Astrocyte (in vitro differentiated cells and primary cell): ENCODE data around the gene COL4A6. TPM values are rescaled to one million over a fixed set of nuclear protein-coding genes. Genes with fewer than 3 reads are reported as not detected.

Experiments used
- DNase-seq: peaks from one replicate; pipeline ENCODE4 v3.0.0-alpha.2; 2010; ENCODE audit warnings: low read depth
- FAIRE-seq: peaks from 2 replicates; lab custom pipeline; 2011; peaks lifted over from hg19 to GRCh38; lab: Jason Lieb, UNC
- H2AFZ ChIP-seq: 2 replicates; pipeline ENCODE4 v1.6.0; 2012; ENCODE audit warnings: low read depth, low read length, inconsistent platforms
- H3K27ac ChIP-seq: 2 replicates; pipeline ENCODE4 v1.5.1; 2011; ENCODE audit warnings: low read depth, low read length, inconsistent platforms
- H3K27me3 ChIP-seq: 2 replicates; pipeline ENCODE4 v1.6.0; 2011; ENCODE audit warnings: low read length, inconsistent platforms; ENCODE audit not compliant: insufficient read depth
- H3K36me3 ChIP-seq: 2 replicates; pipeline ENCODE4 v1.5.1; 2011; ENCODE audit warnings: low read length, inconsistent platforms; ENCODE audit not compliant: insufficient read depth
- H3K4me1 ChIP-seq: 2 replicates; pipeline ENCODE4 v1.5.1; 2011; ENCODE audit warnings: low read length, inconsistent platforms; ENCODE audit not compliant: insufficient read depth
- H3K4me2 ChIP-seq: 2 replicates; pipeline ENCODE4 v1.6.0; 2012; ENCODE audit warnings: low read length, inconsistent platforms
- H3K4me3 ChIP-seq: 2 replicates; pipeline ENCODE4 v1.5.1; 2011; ENCODE audit warnings: low read depth, mild to moderate bottlenecking, low read length, inconsistent platforms; ENCODE audit not compliant: insufficient read depth
- H3K79me2 ChIP-seq: 2 replicates; pipeline ENCODE4 v1.6.0; 2012; ENCODE audit warnings: mild to moderate bottlenecking, low read length, inconsistent platforms; ENCODE audit not compliant: insufficient read depth
- H3K9ac ChIP-seq: 2 replicates; pipeline ENCODE4 v1.6.0; 2012; ENCODE audit warnings: mild to moderate bottlenecking, low read length, inconsistent platforms
- H3K9me3 ChIP-seq: 2 replicates; pipeline ENCODE4 v1.5.1; 2012; ENCODE audit warnings: low read depth, mild to moderate bottlenecking, low read length, inconsistent platforms; ENCODE audit not compliant: insufficient read depth
- H4K20me1 ChIP-seq: 2 replicates; pipeline ENCODE4 v1.6.0; 2012; ENCODE audit warnings: low read length, inconsistent platforms; ENCODE audit not compliant: insufficient read depth
- H3K27ac Mint-ChIP-seq: one replicate; pipeline ENCODE4 v1.8.0; 2021; ENCODE audit warnings: mild to moderate bottlenecking, mixed read lengths; ENCODE audit not compliant: unreplicated experiment
- H3K27me3 Mint-ChIP-seq: one replicate; pipeline ENCODE4 v1.8.0; 2021; ENCODE audit warnings: low read depth, mixed read lengths; ENCODE audit not compliant: unreplicated experiment
- H3K36me3 Mint-ChIP-seq: one replicate; pipeline ENCODE4 v1.8.0; 2021; ENCODE audit warnings: low read depth, mixed read lengths; ENCODE audit not compliant: unreplicated experiment
- H3K4me1 Mint-ChIP-seq: one replicate; pipeline ENCODE4 v1.8.0; 2021; ENCODE audit warnings: low read depth, mixed read lengths; ENCODE audit not compliant: unreplicated experiment
- H3K4me3 Mint-ChIP-seq: one replicate; pipeline ENCODE4 v1.8.0; 2021; ENCODE audit warnings: mild to moderate bottlenecking, moderate library complexity, mixed read lengths; ENCODE audit not compliant: unreplicated experiment
- H3K9me3 Mint-ChIP-seq: one replicate; pipeline ENCODE4 v1.8.0; 2021; ENCODE audit warnings: mild to moderate bottlenecking, mixed read lengths; ENCODE audit not compliant: unreplicated experiment
- CTCF ChIP-seq: IDR thresholded peaks from 2 replicates; pipeline ENCODE4 v1.5.1; 2011; ENCODE audit warnings: low read depth, mild to moderate bottlenecking, inconsistent platforms, low read length, moderate library complexity; ENCODE audit not compliant: insufficient read depth
- EZH2 ChIP-seq: IDR thresholded peaks from 2 replicates; pipeline ENCODE4 v1.6.1; 2012; ENCODE audit warnings: mild to moderate bottlenecking, low read length, inconsistent platforms; ENCODE audit not compliant: insufficient read depth
- total RNA-seq: library from RNA; stranded (reverse); gene quantifications from 2 replicates; pipeline ENCODE4 v1.2.1, GENCODE V29; 2021

COL4A6 gene
- total RNA-seq, 1 donor from 2014 or later: 8.1 TPM

- Mint-ChIP-seq H3K9me3 (no peaks in the 10 kb centered on the region), H3K4me3 (no peak overlapping the region), H3K27me3 (no peaks in the 10 kb centered on the region), H3K36me3 (no peaks in the 10 kb centered on the region), H3K4me1 (peaks cover 1% of the 10 kb centered on the region), H3K27ac (no peak overlapping the region)
- FAIRE-seq (no peak), DNase-seq (no peak)
- Histone ChIP-seq H3K27ac (no peak overlapping the region), H3K79me2 (no peaks in the 10 kb centered on the region), H3K9me3 (no peaks in the 10 kb centered on the region), H3K4me2 (no peak overlapping the region), H2AFZ (no peak overlapping the region), H4K20me1 (no peaks in the 10 kb centered on the region), H3K9ac (no peak overlapping the region), H3K4me3 (no peak overlapping the region), H3K27me3 (no peaks in the 10 kb centered on the region), H3K36me3 (no peaks in the 10 kb centered on the region), H3K4me1 (no peaks in the 10 kb centered on the region)
- TF ChIP-seq CTCF (no peak), EZH2 (no peak)
Observed at GRCh38 chrX:108420481-108420880, 17.7 kb downstream of the COL4A6 start.

GRCh38 chrX:108419401-108419800 is 18.8 kb downstream of the COL4A6 start:
- Histone ChIP-seq H3K4me2 (no peak overlapping the region), H3K27me3 (no peaks in the 10 kb centered on the region), H4K20me1 (no peaks in the 10 kb centered on the region), H3K4me3 (no peak overlapping the region), H3K9me3 (no peaks in the 10 kb centered on the region), H3K36me3 (no peaks in the 10 kb centered on the region), H3K79me2 (no peaks in the 10 kb centered on the region), H3K4me1 (no peaks in the 10 kb centered on the region), H3K9ac (no peak overlapping the region), H3K27ac (no peak overlapping the region), H2AFZ (no peak overlapping the region)
- H3K36me3 Mint-ChIP-seq: no peaks in the 10 kb centered on the region
- no peaks in the 10 kb centered on the region for H3K9me3 Mint-ChIP-seq
- DNase-seq (no peak), FAIRE-seq (peak; percentile 20)
- H3K4me1 Mint-ChIP-seq: peaks cover 1% of the 10 kb centered on the region
- H3K27ac Mint-ChIP-seq: no peak overlapping the region
- H3K27me3 Mint-ChIP-seq: no peaks in the 10 kb centered on the region
- H3K4me3 Mint-ChIP-seq: no peak overlapping the region
- TF ChIP-seq EZH2 (no peak), CTCF (no peak)

DNA sequence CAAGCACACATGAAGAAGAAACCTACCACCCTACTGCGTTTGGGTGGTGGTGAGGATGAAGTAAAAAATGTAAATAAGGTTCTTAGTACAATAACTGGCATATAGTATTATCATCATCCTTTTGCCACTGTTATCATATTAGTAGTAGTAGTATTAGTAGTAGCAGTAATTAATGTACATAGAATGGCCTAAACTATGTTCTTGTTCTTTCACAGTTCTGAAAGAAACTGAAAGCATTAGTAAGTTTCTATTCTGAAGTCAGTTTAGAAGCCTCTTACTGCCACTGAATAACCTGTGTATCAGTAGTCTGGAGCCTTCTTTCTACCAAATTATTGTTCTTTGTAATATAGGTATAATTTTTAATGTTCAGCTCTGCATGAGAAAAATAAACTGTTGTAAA is 21.0 kb downstream of the COL4A6 start:
- H3K27me3 ChIP-seq: no peaks in the 10 kb centered on the region
- H3K27ac Mint-ChIP-seq: no peak overlapping the region
- no peaks in the 10 kb centered on the region for H3K9me3 Mint-ChIP-seq
- no peaks in the 10 kb centered on the region for H3K36me3 Mint-ChIP-seq
- no peak overlapping the region for H3K27ac ChIP-seq
- no peaks in the 10 kb centered on the region for H3K4me1 ChIP-seq
- no peak overlapping the region for H3K4me2 ChIP-seq
- H3K4me3 Mint-ChIP-seq: no peak overlapping the region
- H3K4me3 ChIP-seq: no peak overlapping the region
- no peaks in the 10 kb centered on the region for H4K20me1 ChIP-seq
- H3K27me3 Mint-ChIP-seq: no peaks in the 10 kb centered on the region
- no peaks in the 10 kb centered on the region for H3K9me3 ChIP-seq
- H3K9ac ChIP-seq: no peak overlapping the region
- FAIRE-seq (peak; percentile 96), DNase-seq (no peak)
- H3K36me3 ChIP-seq: no peaks in the 10 kb centered on the region
- no peak for TF ChIP-seq CTCF
- TF ChIP-seq EZH2: no peak
- no peaks in the 10 kb centered on the region for H3K79me2 ChIP-seq
- no peak overlapping the region for H2AFZ ChIP-seq
- H3K4me1 Mint-ChIP-seq: peaks cover 1% of the 10 kb centered on the region
